NK-92 (cell line): ENCODE measurements around the gene MSANTD3.
"Not testable (repeated sequence)": the region's sequence is repeated elsewhere in the genome, so short reads cannot be mapped to it uniquely, and the experiment has no call there.

ENCODE experiments used
- DNase-seq: peaks from one replicate; lab custom pipeline; 2025; ENCODE audit not compliant: unreplicated experiment; lab: John Stamatoyannopoulos, UW

MSANTD3 gene

DNA sequence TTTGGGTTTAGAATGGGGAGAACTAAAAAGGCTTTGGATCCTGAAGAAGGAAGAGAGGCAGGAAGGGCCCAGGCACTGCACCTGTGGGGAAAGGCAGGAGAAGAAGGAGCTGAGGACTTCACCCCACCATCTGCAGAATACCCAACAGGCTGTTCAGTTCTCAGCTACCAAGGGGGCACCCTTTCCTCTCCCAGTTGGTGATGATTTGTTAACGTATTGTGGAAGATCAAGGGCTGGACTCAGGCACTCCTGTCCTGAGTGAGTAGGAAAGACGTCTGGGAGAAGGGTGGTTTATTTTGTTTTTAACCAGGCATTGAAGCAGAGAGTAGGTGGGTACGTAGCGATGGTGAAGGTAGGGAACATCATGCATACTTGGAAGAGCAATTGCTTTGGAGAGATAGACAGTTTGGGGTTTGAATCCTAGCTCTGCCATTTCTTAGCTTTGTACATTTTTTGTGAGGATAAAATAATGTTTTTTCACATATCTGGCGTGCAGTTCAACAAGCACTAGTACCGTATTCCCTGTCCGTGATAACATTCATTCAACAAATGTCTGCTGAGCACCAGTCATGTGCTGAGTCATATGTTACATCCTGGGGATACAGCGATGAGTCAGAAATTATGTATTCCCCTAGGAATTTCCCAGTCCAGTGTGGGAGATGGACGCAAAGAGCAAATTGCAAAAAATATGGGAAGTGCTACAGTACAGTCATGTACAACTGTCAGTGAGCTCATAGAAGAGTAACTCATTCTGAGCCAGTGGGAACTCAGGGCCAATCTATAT is 2.1 kb downstream of the MSANTD3 start:
- no peak for DNase-seq

- no peak for DNase-seq
Measured at GRCh38 chr9:100430286-100430940, 3.5 kb downstream of the MSANTD3 start.

GRCh38 chr9:100431886-100432285 is 4.9 kb downstream of the MSANTD3 start:
- DNase-seq, result no peak

- DNase-seq, result no peak
Measured at GRCh38 chr9:100432736-100433135, 5.8 kb downstream of the MSANTD3 start.

DNA sequence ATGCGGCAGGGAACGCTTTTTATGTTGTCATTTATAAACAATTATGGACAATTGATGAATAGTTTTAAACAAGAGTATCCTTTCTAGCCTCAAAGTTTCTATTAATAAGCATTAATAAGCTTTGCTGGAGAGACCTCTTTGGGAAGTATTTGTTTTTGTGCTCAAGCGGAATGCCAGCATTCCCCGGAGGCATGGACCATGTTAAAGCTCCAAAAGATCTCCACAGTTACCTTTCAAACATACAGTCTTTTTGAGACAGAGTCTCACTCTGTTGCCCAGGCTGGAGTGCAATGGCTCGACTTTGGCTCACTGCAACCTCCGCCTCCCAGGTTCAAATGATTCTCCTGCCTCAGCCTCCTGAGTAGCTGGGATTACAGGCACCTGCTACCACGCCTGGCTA is 9.6 kb downstream of the MSANTD3 start:
- DNase-seq, result no peak

DNA sequence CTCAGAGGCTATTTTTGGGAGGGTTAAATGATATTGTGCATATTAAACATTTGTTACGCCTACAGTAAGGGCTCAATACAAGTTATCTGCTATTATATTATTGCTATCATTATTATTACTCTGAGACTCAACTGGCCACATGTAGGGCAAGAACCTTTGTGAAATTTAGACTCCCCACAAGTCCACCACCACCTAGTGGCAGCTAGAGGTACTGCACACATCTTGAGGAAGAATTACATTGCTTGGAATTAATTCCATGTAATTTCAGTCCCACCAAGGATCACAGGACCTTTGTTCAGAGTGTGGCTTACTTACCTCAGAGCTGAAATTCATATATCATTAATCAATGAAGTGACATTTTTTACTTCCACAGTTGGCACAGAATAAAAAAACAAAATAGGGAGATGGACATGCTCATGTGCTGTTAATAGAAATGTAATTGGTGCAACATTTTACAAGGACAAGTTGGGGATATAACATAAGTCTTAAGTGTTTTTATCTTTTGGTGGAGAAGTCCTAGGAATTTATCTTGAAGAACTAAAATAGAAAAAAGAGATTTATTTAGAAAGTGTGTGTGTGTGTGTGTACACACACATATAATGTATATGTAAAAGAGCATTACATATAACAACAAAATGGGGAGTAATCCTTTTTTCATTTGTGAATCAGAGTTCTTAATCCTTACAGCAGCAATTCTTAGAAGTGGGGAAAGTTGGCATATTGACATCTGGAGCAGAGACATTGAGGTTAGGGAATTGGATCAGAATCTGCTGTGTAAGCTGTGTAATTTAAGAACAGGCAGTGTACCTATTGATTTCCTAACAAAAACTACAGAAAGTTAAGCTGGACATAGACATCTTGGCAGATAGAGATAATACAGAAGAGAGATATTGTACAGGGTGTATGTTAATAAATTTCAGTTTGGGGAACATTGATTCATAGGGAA is 11.2 kb downstream of the MSANTD3 start:
- DNase-seq, result no peak

DNA sequence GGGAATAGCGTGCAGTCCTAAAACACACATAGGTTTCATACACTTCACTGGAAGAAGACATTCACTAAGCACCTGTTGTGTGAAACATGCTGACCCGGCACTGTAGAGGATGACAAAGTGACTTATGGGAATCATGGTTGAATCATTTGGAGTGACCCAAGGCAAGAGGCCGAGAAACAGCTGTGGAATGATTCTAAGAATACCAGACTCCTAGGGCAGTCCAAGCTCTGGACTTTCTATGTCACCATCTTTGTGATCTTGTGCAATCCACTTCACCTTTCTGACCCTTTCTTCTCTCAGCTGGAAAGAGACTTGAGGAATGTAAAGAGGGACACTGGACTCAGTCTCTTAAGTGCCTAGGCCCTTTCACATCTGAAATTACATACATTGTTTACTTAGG is 13.1 kb downstream of the MSANTD3 start:
- no peak for DNase-seq

DNA sequence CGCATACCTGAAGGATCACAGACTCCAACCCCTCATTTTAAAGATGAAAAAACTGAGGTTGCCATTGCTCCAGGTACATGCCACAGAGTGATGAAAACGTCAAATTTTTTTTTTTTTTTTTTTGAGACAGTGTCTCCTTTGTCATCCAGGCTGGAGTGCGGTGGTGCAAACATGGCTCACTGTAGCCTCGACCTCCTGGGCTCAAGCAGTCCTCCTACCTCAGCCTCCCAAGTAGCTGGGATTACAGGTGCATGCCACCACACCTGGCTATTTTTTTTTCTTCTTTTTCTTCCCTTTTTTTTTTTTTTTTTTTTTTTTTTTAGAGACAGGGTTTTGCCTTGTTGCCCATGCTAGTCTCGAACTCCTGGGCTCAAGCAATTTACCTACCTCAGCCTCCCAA is 13.5 kb downstream of the MSANTD3 start:
- DNase-seq, result not testable (repeated sequence)

- DNase-seq, result no peak
Measured at GRCh38 chr9:100441911-100442361, 15.0 kb downstream of the MSANTD3 start.

DNA sequence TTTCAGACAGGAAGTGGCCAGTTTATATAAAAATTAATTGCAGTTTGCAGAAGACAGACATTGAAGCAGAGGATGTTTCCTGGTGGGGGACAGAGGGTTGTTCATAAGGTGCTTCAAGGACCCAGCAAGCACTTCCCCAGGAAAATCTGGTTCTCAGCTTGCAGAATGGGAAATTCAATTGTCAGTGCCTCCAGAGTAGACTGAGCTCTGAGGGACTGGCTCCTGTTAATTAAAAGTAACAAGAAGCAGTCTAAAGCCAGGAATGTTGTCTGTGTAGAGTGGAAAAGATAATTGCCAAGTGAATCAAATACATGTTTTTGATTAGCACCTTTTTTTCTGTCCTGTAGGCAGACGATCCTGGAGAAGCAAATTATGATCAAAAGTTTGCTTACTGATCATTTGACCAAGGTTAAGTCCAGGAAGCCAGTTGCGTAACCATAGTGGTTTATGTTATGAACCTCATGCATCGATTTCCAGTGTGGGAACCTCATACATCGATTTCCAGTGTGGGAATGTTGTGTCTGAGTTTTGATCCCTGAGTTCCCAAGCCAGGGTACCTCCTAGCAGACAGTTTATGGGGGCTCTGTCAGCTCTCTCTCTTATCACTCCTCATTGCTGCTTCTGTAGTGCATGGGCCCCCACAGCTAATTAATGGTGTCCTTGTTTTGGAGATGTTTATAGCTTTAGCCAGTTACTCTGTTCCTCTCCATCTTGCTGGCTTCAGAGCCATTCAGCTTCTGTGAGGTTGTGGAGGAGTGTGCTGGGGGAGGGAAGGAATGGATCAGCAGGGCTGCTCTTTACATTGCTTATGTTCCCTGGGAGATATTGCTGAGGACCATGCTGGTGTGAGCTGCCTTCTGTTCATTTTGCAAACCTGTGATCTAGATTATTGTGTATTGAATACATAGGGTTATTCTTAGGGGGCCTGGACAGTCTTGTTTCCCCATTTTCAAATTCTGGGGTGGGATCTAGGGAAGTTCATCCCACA is 17.1 kb downstream of the MSANTD3 start:
- no peak for DNase-seq

DNA sequence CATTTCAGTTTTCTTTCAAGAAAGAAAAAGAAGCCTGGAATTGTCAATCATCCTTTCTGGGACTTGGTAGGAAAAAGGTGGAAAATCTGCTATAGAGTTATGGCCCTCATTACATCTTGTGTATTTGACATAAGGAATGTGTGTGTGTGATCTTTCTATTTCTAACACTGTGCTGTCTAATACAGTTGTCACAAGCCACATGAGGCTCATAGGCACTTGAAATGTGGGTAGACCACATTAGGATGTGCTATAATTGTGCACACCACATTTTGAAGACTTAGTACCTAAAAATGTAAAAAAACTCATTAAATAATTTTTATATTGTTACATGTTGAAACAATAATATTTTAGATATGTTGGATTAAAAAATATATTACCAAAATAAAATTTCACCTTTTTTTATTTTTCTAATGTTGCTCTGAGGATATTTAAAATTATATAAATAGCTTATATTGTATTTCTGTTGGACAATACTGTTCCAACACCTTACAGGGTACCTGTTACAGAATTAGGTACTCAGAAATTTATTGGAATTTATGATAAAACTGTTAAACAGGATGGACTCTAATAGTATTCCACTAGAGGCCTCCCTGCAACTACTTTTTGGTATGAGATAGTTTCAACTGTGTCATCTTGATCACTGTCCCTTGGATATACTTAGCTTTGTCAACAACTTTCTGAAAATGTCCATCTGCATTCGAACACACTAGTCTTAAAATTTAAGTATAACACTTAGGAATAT is 18.4 kb downstream of the MSANTD3 start:
- DNase-seq, result no peak

DNA sequence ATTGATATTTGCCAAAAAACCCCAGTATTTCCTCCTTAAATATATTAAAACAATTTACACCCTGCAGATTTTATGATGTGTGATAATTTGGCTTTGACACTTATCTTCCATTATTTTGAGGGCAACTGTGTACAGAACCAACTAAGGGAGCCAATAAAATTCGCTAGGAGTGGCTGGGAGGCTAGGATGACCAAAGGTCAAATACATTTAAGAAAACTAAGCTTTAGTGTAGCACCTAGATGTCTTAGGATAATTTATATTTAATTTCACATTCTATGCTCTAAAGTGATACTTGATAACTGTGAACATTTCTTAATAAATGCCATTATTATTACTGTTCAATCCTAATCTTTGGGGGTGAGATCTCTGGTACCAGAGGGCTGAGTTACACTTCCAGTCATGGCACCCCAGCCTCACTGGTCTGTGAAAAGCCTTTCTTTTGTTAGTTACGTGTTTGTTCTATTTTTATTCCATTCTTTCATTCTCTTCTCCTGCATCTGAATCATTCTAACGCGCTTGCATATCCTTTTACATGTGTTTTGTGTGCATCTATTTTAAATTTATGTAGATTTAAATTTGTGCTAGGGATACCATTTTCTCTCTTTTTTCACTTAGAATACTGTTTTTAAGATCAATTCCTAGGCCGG is 19.1 kb downstream of the MSANTD3 start:
- no peak for DNase-seq

GRCh38 chr9:100447041-100447440 is 20.1 kb downstream of the MSANTD3 start:
- DNase-seq, result no peak

GRCh38 chr9:100448266-100448665 is 21.3 kb downstream of the MSANTD3 start:
- DNase-seq, result no peak

DNA sequence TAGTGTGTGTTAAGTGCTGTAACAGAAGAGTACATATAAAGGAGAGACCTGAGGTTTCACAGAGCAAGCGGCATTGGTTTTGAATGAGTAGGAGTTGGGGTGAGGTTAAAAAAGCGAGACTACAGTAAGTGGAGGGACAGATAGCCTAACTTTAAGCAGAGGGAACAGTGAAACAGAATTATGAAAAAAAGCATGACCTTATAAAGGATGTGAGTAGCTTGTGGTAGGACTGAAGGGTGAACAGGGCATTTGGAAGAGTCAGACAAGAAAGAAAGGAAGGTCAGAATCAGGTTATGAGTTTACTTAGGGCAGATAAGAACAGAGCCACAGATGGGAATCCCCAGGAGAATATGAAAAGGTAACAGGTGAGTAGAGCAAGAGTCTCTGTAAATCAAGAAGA is 22.5 kb downstream of the MSANTD3 start:
- DNase-seq, result no peak

GRCh38 chr9:100452894-100453293 is 26.0 kb downstream of the MSANTD3 start:
- no peak for DNase-seq

DNA sequence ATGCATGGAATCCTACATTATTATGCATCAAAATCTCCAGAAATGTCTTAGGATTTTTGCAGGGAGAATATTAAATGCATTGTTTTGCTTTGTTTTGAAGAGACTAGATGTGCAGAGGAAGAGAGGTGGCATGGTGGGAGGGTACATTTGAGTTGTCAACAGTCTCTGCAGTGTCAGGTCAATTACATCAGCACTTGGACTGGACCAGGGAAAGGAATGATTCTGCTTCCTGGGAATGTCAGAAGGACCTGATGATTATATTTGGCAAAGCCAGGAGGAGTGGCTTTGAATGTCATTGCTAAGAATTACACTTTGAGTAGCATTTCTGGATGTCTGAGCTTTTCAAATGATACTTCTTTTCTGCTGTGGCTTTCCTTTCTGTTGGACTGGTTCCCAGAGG is 28.5 kb downstream of the MSANTD3 start:
- DNase-seq, result no peak

DNA sequence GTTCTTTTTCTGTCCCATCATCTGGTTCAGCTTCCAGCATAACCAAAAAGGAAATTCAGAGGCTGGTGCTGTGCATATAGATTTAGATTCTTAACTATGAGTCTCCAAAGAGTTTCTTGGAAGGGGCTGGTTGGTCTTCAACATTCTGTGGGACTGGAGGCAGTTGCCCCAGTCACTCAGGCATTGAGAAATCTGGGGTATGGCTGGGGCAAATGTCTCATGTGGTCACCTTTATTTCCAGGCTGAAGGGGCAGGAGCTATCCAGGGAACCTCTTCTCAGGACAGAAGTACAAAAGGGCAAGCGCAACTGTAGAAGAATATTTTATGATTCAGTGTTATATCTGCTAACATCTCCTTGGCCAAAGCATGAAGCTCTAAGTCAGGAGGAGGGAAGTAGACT is 30.6 kb downstream of the MSANTD3 start:
- no peak for DNase-seq

DNA sequence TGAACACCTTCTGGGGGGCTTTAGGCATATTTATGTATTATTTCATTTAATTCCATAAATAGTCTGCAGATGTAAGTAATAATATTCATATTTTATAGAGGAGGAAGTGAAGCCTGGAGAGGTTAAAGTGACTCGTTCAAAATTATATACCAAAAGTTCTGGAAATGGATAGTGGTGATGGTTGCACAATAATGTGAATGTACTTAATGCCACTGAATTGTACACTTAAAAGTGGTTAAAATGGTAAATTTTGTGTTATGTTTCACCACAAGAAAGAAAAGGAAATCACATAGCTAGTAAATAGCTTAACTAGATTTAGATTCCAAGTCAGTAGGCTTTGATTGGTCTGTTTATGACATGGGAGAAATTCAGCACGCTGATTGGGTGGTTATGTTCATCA is 33.0 kb downstream of the MSANTD3 start:
- DNase-seq, result no peak
